ENCODE data around the gene TEX11. TPM values are rescaled to one million over a fixed set of nuclear protein-coding genes. Genes with fewer than 3 reads are reported as not detected.

Gene TEX11
- not detected in 2 replicates for total RNA-seq

GRCh38 chrX:70908541-70908940, at the start of gene TEX11:
Gene TEX11 (minus strand): TSS chrX:70908711. CDS start chrX:70907789, 922 bp downstream.

Other genes starting within 250 kb of the TEX11 start
- not detected in 2 replicates for gene SLC7A3, start 22.4 kb upstream of the TEX11 start, total RNA-seq
- gene SNX12, start 159.6 kb upstream of the TEX11 start, total RNA-seq: 85.9 and 90.5 TPM in 2 replicates
- gene FOXO4, start 187.1 kb upstream of the TEX11 start, total RNA-seq: 3.7 and 4.3 TPM in 2 replicates
- gene CXorf65, start 198.0 kb upstream of the TEX11 start, total RNA-seq: not detected in 2 replicates
- gene IL2RG, start 202.9 kb upstream of the TEX11 start, total RNA-seq: 1.3 and 1.9 TPM in 2 replicates
- gene MED12, start 209.9 kb upstream of the TEX11 start, total RNA-seq: 18.5 and 22.7 TPM in 2 replicates
- 0.05 TPM in 1 of 2 replicates, not detected in the other for gene NLGN3, start 236.1 kb upstream of the TEX11 start, total RNA-seq

All from mammary microvascular endothelial cell (primary cell).